Calu3 (cell line): Measurements from ENCODE around the gene AK4. TPM values are rescaled to one million over a fixed set of nuclear protein-coding genes. Genes with fewer than 3 reads are reported as not detected.

ENCODE experiments used
- BruUV-seq: library from RNA; stranded (reverse); fragments of 400-500 nt; replicated peaks from 2 replicates; lab custom pipeline; 2021; lab: Mats Ljungman, UMichigan
- CTCF ChIA-PET: fragments of 300-600 bp; sonication (Branson Sonifier 250); formaldehyde crosslinking; loops from one replicate; lab custom pipeline; 2022; ENCODE audit warnings: antibody characterized with exemption; lab: Charles Lee
- DNase-seq: peaks from one replicate; pipeline ENCODE4 v3.0.0; 2022
- H3K27ac Mint-ChIP-seq: one replicate; pipeline ENCODE4 v1.8.0; 2022; ENCODE audit warnings: mixed read lengths; ENCODE audit not compliant: unreplicated experiment
- H3K27me3 Mint-ChIP-seq: one replicate; pipeline ENCODE4 v1.8.0; 2022; ENCODE audit warnings: mixed read lengths; ENCODE audit not compliant: unreplicated experiment
- H3K36me3 Mint-ChIP-seq: one replicate; pipeline ENCODE4 v1.8.0; 2022; ENCODE audit warnings: mild to moderate bottlenecking, moderate library complexity, mixed read lengths; ENCODE audit not compliant: insufficient read depth, unreplicated experiment
- H3K4me1 Mint-ChIP-seq: one replicate; pipeline ENCODE4 v1.8.0; 2022; ENCODE audit warnings: mild to moderate bottlenecking, low read depth, mixed read lengths; ENCODE audit not compliant: unreplicated experiment
- H3K4me3 Mint-ChIP-seq: one replicate; pipeline ENCODE4 v1.8.0; 2022; ENCODE audit warnings: mild to moderate bottlenecking, low read depth, moderate library complexity, mixed read lengths; ENCODE audit not compliant: unreplicated experiment
- H3K9me3 Mint-ChIP-seq: one replicate; pipeline ENCODE4 v1.8.0; 2022; ENCODE audit warnings: low read depth, mixed read lengths; ENCODE audit not compliant: unreplicated experiment
- intact Hi-C: fragments of 100-400 bp; cut with micrococcal nuclease; formaldehyde crosslinking; loops from one replicate; pipeline ENCODE4 v1.10.0; 2022; ENCODE audit not compliant: unreplicated experiment
- total RNA-seq: library from RNA; stranded (reverse); gene quantifications from 2 replicates; pipeline ENCODE4 v1.2.3, GENCODE V29; 2022
- TF ChIP-seq, protein P1 (sequence below): fragments of 200-600 bp; IDR thresholded peaks from one replicate; pipeline ENCODE4 v1.8.0; 2022; ENCODE audit warnings: antibody characterized with exemption; ENCODE audit not compliant: unreplicated experiment

Gene AK4
- total RNA-seq, 1 experiment from 2014 or later: 49.9 TPM

DNA sequence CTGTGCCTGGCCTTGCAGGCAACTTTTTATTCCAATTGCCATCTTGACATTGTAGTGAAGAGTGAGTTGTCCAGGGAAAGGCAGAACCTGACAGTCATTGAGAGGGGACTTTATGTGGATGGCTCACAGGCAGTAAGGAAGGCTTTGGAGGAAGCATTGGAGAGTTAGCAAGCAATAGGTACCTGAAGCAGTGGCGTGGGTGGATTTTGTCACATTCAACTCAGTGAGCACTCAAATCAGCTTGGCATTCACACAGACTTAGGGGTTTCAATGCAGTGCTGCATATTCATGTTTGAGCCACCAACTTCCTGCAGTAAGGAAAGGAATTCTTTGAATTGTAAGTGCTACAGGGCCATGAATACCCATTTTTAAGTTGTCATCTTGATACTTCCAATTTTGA, 69.0 kb downstream of the AK4 start:
- intact Hi-C loops: no loop called here
- Mint-ChIP-seq H3K36me3 (peaks cover 5% of the 10 kb centered on the region), H3K27me3 (no peaks in the 10 kb centered on the region), H3K4me3 (no peak overlapping the region), H3K4me1 (peaks cover 6% of the 10 kb centered on the region), H3K27ac (no peak overlapping the region), H3K9me3 (no peaks in the 10 kb centered on the region)
- CTCF ChIA-PET: interaction anchor here (0.6 to 0.8 kb wide), 3 partner anchors 67 to 271 kb away, joined by 3 read pairs; no protein-coding TSS in a partner anchor
- no peak for DNase-seq
- TF ChIP-seq, protein P1, sequence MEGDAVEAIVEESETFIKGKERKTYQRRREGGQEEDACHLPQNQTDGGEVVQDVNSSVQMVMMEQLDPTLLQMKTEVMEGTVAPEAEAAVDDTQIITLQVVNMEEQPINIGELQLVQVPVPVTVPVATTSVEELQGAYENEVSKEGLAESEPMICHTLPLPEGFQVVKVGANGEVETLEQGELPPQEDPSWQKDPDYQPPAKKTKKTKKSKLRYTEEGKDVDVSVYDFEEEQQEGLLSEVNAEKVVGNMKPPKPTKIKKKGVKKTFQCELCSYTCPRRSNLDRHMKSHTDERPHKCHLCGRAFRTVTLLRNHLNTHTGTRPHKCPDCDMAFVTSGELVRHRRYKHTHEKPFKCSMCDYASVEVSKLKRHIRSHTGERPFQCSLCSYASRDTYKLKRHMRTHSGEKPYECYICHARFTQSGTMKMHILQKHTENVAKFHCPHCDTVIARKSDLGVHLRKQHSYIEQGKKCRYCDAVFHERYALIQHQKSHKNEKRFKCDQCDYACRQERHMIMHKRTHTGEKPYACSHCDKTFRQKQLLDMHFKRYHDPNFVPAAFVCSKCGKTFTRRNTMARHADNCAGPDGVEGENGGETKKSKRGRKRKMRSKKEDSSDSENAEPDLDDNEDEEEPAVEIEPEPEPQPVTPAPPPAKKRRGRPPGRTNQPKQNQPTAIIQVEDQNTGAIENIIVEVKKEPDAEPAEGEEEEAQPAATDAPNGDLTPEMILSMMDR: no peak
- BruUV-seq: no TSS peak

DNA sequence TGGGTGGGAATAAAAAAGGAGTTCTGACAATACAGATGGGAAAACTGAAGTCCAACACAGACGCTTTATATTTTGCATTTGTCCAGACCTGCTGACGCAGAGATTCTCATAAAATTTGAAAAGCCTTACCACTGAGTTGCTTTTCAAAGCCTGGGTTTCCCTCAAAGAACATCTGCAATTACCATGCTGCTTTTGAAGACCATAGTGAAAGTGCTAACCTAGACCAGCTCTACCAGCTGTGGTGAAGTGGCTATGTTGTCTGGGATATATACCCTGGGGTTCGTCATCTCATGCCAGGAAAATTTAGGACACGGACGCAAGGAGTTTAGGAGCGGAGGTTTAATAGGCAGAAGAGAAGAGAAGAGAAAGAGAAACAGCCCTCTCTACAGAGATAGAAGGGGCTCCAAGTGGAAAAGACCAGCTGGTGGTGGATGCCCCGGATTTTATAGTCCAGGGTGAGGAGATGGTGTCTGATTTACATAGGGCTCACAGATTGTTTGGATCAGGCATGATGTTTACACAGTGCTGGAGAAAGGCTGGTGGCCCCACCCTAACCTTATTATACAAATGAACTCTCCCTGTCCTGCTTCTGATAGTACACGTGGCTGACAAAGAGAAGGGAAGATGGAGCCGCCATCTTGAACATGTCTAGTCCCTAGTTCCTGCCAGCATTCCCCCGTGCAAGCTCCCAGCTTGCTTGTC, 73.8 kb downstream of the AK4 start:
- BruUV-seq: no TSS peak
- CTCF ChIA-PET: no interaction called here
- TF ChIP-seq, protein P1: no peak
- peaks cover 5% of the 10 kb centered on the region for H3K36me3 Mint-ChIP-seq
- no peak overlapping the region for H3K4me3 Mint-ChIP-seq
- no peaks in the 10 kb centered on the region for H3K9me3 Mint-ChIP-seq
- intact Hi-C loops: no loop called here
- no peak for DNase-seq
- H3K27ac Mint-ChIP-seq: no peak overlapping the region
- no peaks in the 10 kb centered on the region for H3K4me1 Mint-ChIP-seq
- no peaks in the 10 kb centered on the region for H3K27me3 Mint-ChIP-seq

DNA sequence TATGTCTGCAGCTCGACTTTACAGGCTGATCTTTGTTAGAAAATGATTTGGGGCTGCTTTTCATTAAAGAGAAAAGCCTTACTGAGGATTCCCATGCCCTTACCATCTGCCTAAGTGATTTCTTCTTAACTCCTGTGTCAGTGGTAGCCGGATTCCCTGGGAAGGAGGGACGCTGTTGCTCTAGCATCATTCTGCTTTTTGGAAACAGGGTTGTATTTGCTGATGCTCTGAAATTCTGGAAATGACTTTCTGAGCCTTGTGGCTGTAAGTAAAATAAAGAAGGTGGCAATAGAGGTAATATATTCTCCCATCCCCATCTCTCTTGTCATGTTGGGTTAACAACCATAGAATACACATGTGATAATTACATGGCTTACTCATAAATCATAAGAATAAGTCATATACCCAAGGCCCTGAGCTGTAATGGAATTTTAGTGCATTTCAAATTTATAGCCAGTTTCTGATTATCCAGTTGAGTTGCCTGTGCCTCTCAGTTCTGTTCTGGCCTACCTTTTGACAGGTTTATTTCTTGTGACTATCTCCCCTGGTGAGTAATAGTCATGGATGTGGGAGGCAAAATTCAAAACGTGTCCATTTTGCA, 74.4 kb downstream of the AK4 start:
- intact Hi-C loops: no loop called here
- H3K27me3 Mint-ChIP-seq: no peaks in the 10 kb centered on the region
- TF ChIP-seq, protein P1: no peak
- CTCF ChIA-PET: no interaction called here
- no peaks in the 10 kb centered on the region for H3K4me1 Mint-ChIP-seq
- BruUV-seq: no TSS peak
- no peak for DNase-seq
- no peaks in the 10 kb centered on the region for H3K9me3 Mint-ChIP-seq
- peaks cover 5% of the 10 kb centered on the region for H3K36me3 Mint-ChIP-seq
- no peak overlapping the region for H3K4me3 Mint-ChIP-seq
- H3K27ac Mint-ChIP-seq: no peak overlapping the region

DNA sequence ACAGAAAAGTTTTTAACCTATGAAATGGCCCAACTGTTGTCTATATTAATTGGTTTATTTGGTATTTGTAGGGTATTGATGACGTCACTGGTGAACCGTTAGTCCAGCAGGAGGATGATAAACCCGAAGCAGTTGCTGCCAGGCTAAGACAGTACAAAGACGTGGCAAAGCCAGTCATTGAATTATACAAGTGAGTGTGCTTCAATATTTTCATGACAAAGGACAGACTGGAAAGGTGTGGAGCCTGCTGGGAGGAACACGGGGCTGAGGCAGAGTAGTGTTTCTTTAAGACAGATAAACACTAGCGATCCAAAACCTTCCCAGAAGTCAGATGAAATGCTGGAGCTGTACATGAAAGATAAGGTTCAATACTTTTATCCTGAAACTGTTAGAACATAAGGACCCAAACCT, 76.7 kb downstream of the AK4 start:
- no peaks in the 10 kb centered on the region for H3K9me3 Mint-ChIP-seq
- intact Hi-C loops: no loop called here

More for the DNA sequence above, 76.7 kb downstream of the AK4 start:
- BruUV-seq: no TSS peak
- no peaks in the 10 kb centered on the region for H3K27me3 Mint-ChIP-seq
- peaks cover 5% of the 10 kb centered on the region for H3K36me3 Mint-ChIP-seq
- TF ChIP-seq, protein P1: no peak
- no peak overlapping the region for H3K4me3 Mint-ChIP-seq
- CTCF ChIA-PET: no interaction called here
- H3K27ac Mint-ChIP-seq: no peak overlapping the region
- peaks cover 3% of the 10 kb centered on the region for H3K4me1 Mint-ChIP-seq
- no peak for DNase-seq
